ENCODE measurements around the gene CYTH4.
"Not testable (repeated sequence)": the region's sequence is repeated elsewhere in the genome, so short reads cannot be mapped to it uniquely, and the experiment has no call there.

CYTH4 gene

GRCh38 chr22:37310075-37310606 lies 27.8 kb downstream of the CYTH4 start:
- no peak for DNase-seq (ENCODE audit: low read depth, low spot score)

- no peak for DNase-seq (ENCODE audit: low read depth, low spot score)
Measured at GRCh38 chr22:37310815-37311595, 28.7 kb downstream of the CYTH4 start.

- no peak for DNase-seq (ENCODE audit: low read depth, low spot score)
Measured at GRCh38 chr22:37311761-37312312, 29.5 kb downstream of the CYTH4 start.

- DNase-seq (ENCODE audit: low read depth, low spot score): no peak
Measured at GRCh38 chr22:37312549-37313183, 30.4 kb downstream of the CYTH4 start.

GRCh38 chr22:37313376-37314314 lies 31.3 kb downstream of the CYTH4 start:
- no peak for DNase-seq (ENCODE audit: low read depth, low spot score)

- DNase-seq (ENCODE audit: low read depth, low spot score): no peak
Measured at GRCh38 chr22:37314315-37315074, 32.2 kb downstream of the CYTH4 start.

- DNase-seq (ENCODE audit: low read depth, low spot score): no peak
Measured at GRCh38 chr22:37316405-37316804, 34.1 kb downstream of the CYTH4 start.

- peak; percentile 74 for DNase-seq (ENCODE audit: low read depth, low spot score)
Measured at GRCh38 chr22:37316875-37317371, 34.6 kb downstream of the CYTH4 start.

- DNase-seq (ENCODE audit: low read depth, low spot score): no peak
Measured at GRCh38 chr22:37317698-37318210, 35.4 kb downstream of the CYTH4 start.

- no peak for DNase-seq (ENCODE audit: low read depth, low spot score)
Measured at GRCh38 chr22:37318364-37319109, 36.2 kb downstream of the CYTH4 start.

GRCh38 chr22:37319469-37319868 lies 37.2 kb downstream of the CYTH4 start:
- DNase-seq (ENCODE audit: low read depth, low spot score): no peak

- DNase-seq (ENCODE audit: low read depth, low spot score): no peak
Measured at GRCh38 chr22:37320726-37321677, 38.7 kb downstream of the CYTH4 start.

GRCh38 chr22:37324340-37325038 lies 42.2 kb downstream of the CYTH4 start:
- DNase-seq (ENCODE audit: low read depth, low spot score): no peak

GRCh38 chr22:37325039-37325395 lies 42.7 kb downstream of the CYTH4 start:
- DNase-seq (ENCODE audit: low read depth, low spot score): no peak

- no peak for DNase-seq (ENCODE audit: low read depth, low spot score)
Measured at GRCh38 chr22:37326726-37327125, 44.4 kb downstream of the CYTH4 start.

- no peak for DNase-seq (ENCODE audit: low read depth, low spot score)
Measured at GRCh38 chr22:37328017-37328416, 45.7 kb downstream of the CYTH4 start.

GRCh38 chr22:37328538-37329237 lies 46.4 kb downstream of the CYTH4 start:
- DNase-seq (ENCODE audit: low read depth, low spot score): not testable (repeated sequence)

Data from smooth muscle cell of the brain vasculature (primary cell).